GM12878 (cell line): ENCODE measurements around the gene PPM1J. TPM values are rescaled to one million over a fixed set of nuclear protein-coding genes. Genes with fewer than 3 reads are reported as not detected.
A peak's percentile ranks its signal among the peaks of the same experiment; 100 is the strongest.

ENCODE experiments used
- ATF3 ChIP-seq: IDR thresholded peaks from 2 replicates; pipeline ENCODE4 v1.6.1; 2011; ENCODE audit warnings: low read depth, mild to moderate bottlenecking, low read length, moderate library complexity, borderline replicate concordance; ENCODE audit errors: extremely low read depth
- BCLAF1 ChIP-seq: fragments of 450-650 bp; IDR thresholded peaks from 2 replicates; pipeline ENCODE4 v1.6.1; 2017; ENCODE audit warnings: antibody characterized with exemption, mild to moderate bottlenecking, moderate library complexity
- CEBPZ ChIP-seq: fragments of 150-350 bp; IDR thresholded peaks from 2 replicates; pipeline ENCODE4 v1.6.1; 2016; ENCODE audit warnings: low read depth, low read length
- CHD4 ChIP-seq: fragments of 200-600 bp; sonication (generic); IDR thresholded peaks from 2 replicates; pipeline ENCODE4 v1.6.1; 2016; ENCODE audit warnings: mild to moderate bottlenecking
- CREM ChIP-seq: IDR thresholded peaks from 2 replicates; pipeline ENCODE4 v1.6.1; 2014; ENCODE audit warnings: antibody characterized with exemption, low read depth
- KAT2A ChIP-seq: conservative IDR thresholded peaks from 2 replicates; pipeline ENCODE4 v1.6.1; 2011; ENCODE audit warnings: low read depth, low read length; ENCODE audit not compliant: control insufficient read depth
- KDM1A ChIP-seq: fragments of 200-600 bp; sonication (generic); IDR thresholded peaks from 2 replicates; pipeline ENCODE4 v1.6.1; 2016; ENCODE audit warnings: borderline replicate concordance
- MEF2B ChIP-seq: fragments of 450-650 bp; IDR thresholded peaks from 2 replicates; pipeline ENCODE4 v1.6.1; 2018; ENCODE audit warnings: mild to moderate bottlenecking, moderate library complexity; ENCODE audit not compliant: partially characterized antibody, poor library complexity, severe bottlenecking
- MYC ChIP-seq: IDR thresholded peaks from 2 replicates; pipeline ENCODE4 v1.6.1; 2011; ENCODE audit warnings: mild to moderate bottlenecking, low read length, moderate library complexity, inconsistent platforms; ENCODE audit not compliant: insufficient read depth, insufficient replicate concordance, insufficient read length, severe bottlenecking
- NFYB ChIP-seq: IDR thresholded peaks from 2 replicates; pipeline ENCODE4 v1.6.1; 2011; ENCODE audit warnings: low read depth, mild to moderate bottlenecking, low read length, improper control_type of control experiment, moderate library complexity; ENCODE audit not compliant: insufficient read depth
- PKNOX1 ChIP-seq: fragments of 450-650 bp; IDR thresholded peaks from 2 replicates; pipeline ENCODE4 v1.6.1; 2016; ENCODE audit warnings: mild to moderate bottlenecking
- POLR2A ChIP-seq: IDR thresholded peaks from 2 replicates; pipeline ENCODE4 v1.6.1; 2011; ENCODE audit warnings: low read depth, mild to moderate bottlenecking, low read length
- SREBF1 ChIP-seq: IDR thresholded peaks from 2 replicates; pipeline ENCODE4 v1.6.1; 2012; ENCODE audit warnings: mild to moderate bottlenecking, low read length
- STAT3 ChIP-seq: IDR thresholded peaks from 2 replicates; pipeline ENCODE4 v1.6.1; 2011; ENCODE audit warnings: low read depth, low read length, improper control_type of control experiment
- TAF1 ChIP-seq: IDR thresholded peaks from 2 replicates; pipeline ENCODE4 v1.6.1; 2011; ENCODE audit warnings: mild to moderate bottlenecking, low read depth, low read length, borderline replicate concordance
- TARDBP ChIP-seq: IDR thresholded peaks from 2 replicates; pipeline ENCODE4 v1.6.1; 2016; ENCODE audit warnings: borderline replicate concordance
- TBL1XR1 ChIP-seq: IDR thresholded peaks from 2 replicates; pipeline ENCODE4 v1.6.1; 2012; ENCODE audit warnings: low read depth, low read length, improper control_type of control experiment
- USF2 ChIP-seq: IDR thresholded peaks from 2 replicates; pipeline ENCODE4 v1.6.1; 2011; ENCODE audit warnings: low read depth, low read length, improper control_type of control experiment, borderline replicate concordance
- YBX1 ChIP-seq: fragments of 450-650 bp; IDR thresholded peaks from 2 replicates; pipeline ENCODE4 v1.6.1; 2016; ENCODE audit warnings: antibody characterized with exemption
- ZBED1 ChIP-seq: IDR thresholded peaks from 2 replicates; pipeline ENCODE4 v1.6.1; 2016; ENCODE audit warnings: borderline replicate concordance
- polyA plus RNA-seq, 11 experiments: library from polyadenylated mRNA; depleted of rRNA in 4 of 11; unstranded in 6 of 11; stranded (reverse) in 5 of 11; fragments of >200 nt; fragmentation: Nextera tagmentation in 4 of 11; fragmentation: Illumina TruSeq in 1 of 11; extraction: Ambion mirVana in 4 of 11; extraction: Trizol in 1 of 11; gene quantifications; 1 replicate in 1 of 11; 2 replicates in 10 of 11; pipeline versions ENCODE4 v1.2.1 to v1.2.3, GENCODE V29; 2011 to 2016; ENCODE audit warnings: inconsistent platforms in 2 of 11, missing spikeins in 2 of 11, low read depth in 1 of 11
- total RNA-seq, 4 experiments: library from RNA; depleted of rRNA in 3 of 4; stranded (reverse); fragments of >200 nt in 3 of 4; fragmentation: Illumina TruSeq in 1 of 4; extraction: Trizol in 1 of 4; gene quantifications; 2 replicates each; pipeline versions ENCODE4 v1.2.1 to v1.2.3, GENCODE V29; 2013 to 2021

PPM1J gene
- total and polyA plus RNA-seq, 10 of the 15 experiments (the other 5 are each of a cell fraction or from before 2014, with no cell fraction given) = 0.07 to 1.8 (median 0.59) TPM; not detected in 1

- TF ChIP-seq USF2 = no peak
- no peak for TF ChIP-seq PKNOX1
- no peak for TF ChIP-seq NFYB
- no peak for TF ChIP-seq MYC
- no peak for TF ChIP-seq TARDBP
- peak; percentile 74 for TF ChIP-seq POLR2A
- no peak for TF ChIP-seq BCLAF1
- no peak for TF ChIP-seq SREBF1
- peak; percentile 84 for TF ChIP-seq TAF1
- no peak for TF ChIP-seq CEBPZ
- TF ChIP-seq CHD4 = no peak
- TF ChIP-seq MEF2B = peak; percentile 20
- TF ChIP-seq YBX1 = no peak
- no peak for TF ChIP-seq STAT3
- TF ChIP-seq KDM1A = no peak
- 0 out of 2 replicates have a peak, but pooled peaks have one; percentile 9 for TF ChIP-seq CREM
- TF ChIP-seq KAT2A = no peak
- TF ChIP-seq ATF3 = no peak
- TF ChIP-seq TBL1XR1 = no peak
- peak; percentile 20; the same call in 1 of the 2 replicates for TF ChIP-seq ZBED1
Observed at GRCh38 chr1:112674440-112674985, 40.6 kb downstream of the PPM1J start, which contains the start of gene MOV10 (continued).
